NCI-H1694 (cell line): ENCODE results near the gene TRMT5.

Experiments used
- DNase-seq: peaks from one replicate; lab custom pipeline; 2025; lab: John Stamatoyannopoulos, UW

Gene TRMT5

DNA sequence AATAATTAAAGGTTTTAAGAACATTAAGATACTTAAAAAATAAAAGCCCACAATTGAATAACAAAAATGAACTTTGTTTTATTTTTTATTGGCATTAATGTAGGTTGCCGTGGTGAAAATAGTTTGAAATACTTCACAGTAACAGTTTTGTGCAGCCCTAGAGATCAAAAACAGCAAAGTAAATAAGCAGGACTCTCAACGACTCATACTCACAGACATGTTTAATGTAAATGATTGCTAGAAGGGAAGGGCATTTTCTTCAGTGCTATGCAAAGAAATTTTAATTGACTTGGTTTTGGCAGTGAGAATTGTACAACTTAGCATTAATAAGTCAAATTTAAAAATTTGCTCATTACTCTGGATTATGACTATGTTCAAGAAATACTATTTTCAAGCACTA is 16.0 kb downstream of the TRMT5 start:
- no peak for DNase-seq

DNA sequence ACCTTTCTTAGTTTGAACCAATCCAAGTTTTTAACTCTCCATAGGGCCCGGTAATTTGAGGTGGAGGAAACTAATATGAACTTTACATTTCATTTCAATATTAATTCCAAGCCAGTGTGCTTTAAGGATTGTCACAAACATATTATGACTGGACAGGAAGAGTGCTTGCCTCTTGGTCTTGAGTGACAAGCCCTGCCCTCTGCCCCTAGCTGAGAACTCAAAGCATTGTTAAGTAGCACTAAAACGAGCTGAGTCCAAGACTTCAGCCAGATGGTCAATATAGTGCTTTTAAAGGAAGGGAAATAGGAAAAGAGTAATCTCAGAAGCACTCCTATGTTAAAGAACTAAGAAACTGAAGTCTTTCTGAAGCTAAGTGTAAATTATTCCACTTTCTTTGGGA is 17.1 kb downstream of the TRMT5 start:
- DNase-seq = no peak

DNA sequence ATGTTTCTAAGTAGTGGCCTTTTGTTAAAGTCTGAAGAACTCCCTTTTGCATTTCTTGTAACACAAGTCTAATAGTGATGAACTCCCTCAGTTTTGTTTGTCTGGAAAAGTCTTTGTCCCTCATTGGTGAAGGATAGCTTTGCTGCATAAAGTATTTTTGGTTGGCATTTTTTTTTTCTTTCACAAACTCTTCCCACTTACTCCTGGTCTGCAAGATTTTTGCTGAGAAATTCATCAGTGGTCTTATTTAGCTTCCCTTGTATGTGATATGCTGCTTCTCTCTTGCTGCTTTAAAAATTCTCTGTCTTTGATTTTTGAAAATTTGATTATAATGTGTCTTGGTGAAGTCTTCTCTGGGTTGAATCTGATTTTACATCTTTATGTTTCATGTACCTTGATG is 22.7 kb downstream of the TRMT5 start:
- no peak for DNase-seq

DNA sequence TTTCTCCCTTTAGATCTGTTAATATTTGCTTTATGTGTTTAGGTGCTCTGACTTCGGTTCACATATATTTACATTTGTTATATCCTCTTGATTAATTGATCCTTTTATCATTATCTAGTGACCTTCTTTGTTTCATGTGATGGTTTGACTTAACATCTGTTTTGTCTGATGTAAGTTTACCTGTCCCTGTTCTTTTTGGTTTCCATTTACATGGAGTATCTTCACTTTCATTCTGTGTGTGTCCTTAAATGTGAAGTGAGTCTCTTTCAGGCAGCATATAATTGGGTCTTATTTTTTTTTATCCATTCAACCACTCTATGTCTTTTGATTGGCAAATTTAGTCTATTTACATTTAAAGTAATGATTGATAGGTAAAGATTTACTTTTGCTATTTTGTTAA is 24.2 kb downstream of the TRMT5 start:
- no peak for DNase-seq

DNA sequence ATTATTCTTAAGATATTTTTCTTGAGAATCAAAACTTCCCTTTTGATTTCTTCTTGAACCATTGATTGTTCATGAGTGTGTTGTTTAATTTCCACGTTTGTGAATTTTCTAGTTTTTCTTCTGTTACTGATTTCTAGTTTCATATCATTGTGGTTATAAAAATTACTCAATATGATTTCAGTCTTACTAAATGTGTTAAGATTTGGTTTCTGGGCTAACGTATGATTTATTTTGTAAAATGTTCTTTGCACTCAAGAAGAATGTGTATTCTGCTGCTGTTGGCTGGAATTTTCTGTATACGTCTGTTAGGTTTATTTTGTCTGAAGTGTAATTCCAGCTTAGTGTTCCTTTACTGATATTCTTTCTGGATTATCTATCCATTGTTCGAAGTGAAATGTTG is 24.7 kb downstream of the TRMT5 start:
- no peak for DNase-seq

DNA sequence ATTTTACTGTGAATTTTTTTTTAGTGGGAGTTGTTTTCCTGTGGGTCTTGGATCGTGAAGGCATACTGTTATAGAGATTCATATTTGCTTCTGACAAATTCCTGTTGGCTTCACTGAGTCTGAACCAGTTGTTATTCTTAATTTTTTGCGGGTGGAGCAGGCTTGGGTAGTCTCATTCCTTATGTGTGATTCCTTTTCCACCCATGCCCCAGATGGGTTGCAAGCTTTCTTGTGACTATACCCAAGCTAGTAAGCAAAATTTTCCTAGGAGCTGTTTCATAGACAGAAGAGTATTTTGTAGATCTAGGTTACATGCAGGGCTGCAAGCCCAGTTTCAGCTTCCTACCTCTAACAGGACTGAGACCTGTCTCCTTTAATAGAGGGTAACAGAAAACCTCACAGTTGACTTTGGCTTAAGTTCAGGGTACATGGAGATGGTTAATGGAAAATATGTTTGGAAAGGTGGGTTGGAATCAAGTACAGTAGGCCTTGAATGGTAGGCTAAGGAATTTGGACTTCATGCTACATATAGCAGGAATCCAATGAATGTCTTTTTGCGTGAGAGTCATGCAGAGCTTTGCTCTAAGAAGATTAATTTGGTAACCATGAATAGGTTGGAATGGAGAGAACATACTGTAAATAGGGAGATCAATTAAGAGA is 29.0 kb downstream of the TRMT5 start:
- no peak for DNase-seq

DNA sequence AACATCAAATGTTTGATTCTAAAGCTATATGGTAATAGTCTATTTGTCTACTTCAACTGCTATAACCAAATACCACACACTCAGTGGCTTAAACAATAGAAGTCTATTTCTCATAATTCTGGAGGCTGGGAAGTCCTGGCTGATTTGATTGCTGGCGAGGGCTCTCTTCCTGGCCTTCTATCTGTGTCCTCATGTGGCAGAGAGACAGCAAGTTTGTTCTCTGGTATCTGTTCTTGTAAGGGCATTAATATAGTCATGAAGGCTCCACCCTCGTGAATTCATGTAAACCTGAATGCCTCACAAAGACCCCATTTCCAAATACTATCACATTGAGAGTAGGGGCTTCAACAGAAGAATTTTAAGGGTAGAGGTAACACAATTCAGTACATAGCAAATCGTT is 34.1 kb downstream of the TRMT5 start:
- no peak for DNase-seq

DNA sequence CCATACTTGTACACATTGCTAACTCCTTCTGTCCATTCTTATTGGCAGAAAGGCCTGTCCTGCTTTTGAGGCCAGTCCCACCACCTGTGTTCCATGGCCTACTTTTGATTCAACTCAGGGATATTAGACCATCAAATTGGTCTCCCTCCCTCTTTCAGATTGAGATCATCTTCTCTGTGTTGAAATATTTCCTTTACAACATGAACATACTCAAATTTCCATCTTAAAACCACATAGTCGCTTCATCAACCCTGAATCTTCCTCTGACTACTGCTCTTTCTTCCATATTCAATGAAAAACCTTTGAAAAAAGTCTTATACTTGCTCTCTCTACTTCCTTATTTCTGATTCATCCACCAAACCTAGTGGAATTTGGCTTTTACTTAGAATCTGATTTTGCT is 34.9 kb downstream of the TRMT5 start:
- DNase-seq = no peak

DNA sequence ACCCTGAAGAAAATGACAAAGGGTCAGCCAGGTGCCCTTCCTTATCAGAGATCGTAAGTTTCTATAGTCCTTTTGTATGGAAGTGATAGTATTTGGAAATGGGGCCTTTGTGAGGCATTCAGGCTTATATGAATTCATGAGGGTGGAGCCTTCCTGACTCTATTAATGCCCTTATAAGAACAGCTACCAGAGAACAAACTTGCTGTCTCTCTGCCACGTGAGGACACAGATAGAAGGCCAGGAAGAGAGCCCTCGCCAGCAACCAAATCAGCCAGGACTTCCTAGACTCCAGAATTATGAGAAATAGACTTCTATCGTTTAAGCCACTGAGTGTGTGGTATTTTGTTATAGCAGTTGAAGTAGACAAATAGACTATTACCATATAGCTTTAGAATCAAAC is 36.7 kb downstream of the TRMT5 start:
- no peak for DNase-seq

DNA sequence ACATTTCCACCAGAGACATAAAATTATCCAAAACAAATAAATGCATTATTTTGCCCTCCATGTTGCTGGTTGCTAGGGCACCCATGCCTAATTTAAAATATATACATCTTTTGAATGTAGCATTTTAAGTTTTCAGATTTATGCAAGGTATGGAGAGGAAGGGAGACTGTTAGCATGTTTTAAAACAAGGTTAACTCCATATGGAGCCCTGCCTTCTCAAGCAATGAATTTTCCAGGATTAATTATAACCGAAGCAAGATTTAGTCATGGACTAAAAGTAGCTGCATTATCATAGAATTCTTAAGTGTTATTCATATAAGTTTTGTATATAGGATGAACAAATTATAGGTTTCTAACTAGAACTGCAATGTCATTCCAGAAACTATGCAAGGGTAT is 37.2 kb downstream of the TRMT5 start:
- no peak for DNase-seq

DNA sequence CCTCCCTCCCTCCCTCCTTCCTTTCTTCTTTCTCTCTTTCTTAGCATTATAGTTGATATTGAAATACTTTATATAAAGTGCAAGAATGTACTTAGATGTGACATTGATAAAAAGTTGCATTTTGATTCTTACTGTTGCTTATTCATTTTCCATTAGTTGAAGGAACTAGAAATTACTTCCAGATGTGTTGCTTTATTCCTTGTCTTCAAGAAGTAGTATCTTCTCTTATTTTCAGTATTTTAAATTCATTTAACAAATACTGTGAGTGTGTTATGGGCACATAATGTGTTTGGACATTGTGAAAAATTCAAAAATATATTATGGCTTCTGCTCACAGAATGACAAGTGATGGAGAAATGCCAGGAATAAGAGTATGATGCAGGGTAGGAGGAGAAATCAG is 45.6 kb downstream of the TRMT5 start:
- no peak for DNase-seq

DNA sequence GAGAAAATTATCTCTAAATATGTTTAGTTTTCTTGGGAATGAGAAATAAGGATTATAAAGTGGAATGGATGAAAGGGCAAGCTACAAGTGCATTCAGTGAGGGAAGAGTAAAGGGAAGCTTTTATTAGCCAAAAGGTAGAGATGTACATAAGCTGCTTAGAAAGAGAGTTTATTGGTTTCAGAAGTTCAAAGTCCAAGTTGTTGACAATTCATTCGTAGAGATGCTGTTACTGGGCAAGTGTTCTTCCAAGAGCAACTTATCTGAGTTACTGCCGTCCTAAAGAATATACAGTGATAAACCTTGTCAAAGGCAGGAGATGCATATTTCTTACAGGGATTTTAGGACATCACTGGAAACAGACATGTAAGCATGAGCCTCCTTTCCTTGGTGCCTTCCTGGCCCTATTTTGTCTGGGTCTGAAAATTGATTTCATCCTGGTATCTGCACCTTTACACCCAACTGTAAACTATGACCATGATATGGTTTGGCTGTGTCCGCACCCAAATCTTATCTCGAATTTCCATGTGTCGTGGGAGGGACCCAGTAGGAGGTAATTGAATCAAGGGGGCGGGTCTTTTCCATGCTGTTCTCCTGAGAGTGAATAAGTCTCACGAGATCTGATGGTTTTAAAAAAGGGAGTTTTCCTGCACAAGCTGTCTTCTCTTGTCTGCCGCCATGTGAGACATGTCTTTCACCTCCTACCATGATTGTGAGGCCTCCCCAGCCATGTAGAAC is 46.8 kb downstream of the TRMT5 start:
- DNase-seq = no peak

DNA sequence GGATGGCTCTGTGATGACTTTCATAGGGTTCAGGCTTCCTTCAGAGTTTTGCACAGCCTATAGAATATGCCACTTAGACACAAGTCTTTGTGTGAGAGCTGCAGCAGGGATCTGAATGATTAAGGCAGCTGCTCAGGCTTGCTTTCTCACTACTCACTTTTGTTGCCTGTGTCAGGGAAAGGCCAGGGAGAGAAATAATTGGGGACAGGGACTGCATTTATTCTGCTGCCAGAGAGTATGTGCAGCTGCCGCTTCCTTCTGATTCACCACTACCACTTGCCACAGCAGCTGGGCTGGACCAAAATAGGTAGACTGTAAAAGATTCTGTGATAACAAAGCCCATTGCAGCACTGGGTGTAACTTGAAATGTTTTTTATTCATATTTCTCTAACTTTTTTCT is 49.7 kb downstream of the TRMT5 start:
- DNase-seq = peak; percentile 58

DNA sequence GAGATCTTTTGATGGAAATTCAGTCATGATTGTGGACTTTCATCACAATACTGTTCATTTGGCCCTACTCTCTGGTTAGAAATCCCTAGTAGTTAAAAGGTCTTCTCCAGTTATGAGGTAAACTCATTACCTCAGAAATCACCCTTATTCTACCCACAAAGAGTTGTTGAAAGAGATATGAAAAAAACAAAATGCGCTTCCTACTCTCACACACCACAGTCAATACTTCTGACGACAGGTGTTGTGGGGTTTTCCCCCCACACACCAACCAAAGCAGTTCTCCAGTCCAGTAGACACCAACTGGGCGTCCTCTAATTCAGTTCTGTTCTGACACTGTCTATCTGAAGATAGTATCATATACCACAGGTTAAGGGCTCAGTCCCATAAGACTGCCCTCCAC is 54.9 kb downstream of the TRMT5 start:
- DNase-seq = no peak

DNA sequence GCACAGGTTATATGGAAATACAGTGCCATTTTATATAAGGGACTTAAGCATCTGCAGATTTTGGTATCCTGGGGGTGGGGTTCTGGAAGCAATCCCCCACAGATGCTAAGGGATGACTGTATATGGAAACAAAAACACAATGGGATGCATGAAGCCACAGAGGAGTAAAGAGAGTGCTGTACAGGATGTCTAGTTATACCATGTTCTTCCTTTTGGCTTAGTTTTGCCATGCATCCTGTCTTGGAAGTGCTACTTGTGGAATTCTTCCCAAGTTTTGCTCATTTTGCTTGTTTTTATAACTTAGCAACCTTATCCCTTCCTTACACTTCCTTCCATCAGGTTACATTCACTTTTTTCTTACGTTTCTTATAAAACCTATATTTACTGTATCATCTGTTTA is 55.6 kb downstream of the TRMT5 start:
- DNase-seq = no peak

DNA sequence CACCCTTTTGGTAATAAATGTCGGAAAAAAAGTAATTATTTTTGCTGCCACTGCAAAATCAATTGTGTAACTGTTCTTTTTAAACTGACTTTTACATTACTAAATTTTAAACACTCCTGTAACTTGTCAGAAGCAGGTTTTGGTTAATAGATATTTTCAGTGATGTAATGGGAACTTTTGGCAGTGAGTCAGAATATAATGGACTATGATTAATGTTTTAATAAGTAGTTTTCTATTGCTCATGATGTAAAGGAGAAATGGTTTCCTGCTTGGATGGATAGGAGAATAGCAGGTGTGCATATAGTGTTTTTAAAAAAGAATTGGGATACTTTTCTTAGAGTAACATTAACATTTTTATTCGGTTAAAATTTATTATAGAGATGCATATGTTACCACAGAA is 58.8 kb downstream of the TRMT5 start:
- DNase-seq = no peak
